Right atrium auricular region (tissue), 2 donors: ENCODE data around the gene ANAPC10. TPM values are rescaled to one million over a fixed set of nuclear protein-coding genes. Genes with fewer than 3 reads are reported as not detected.

Experiments
- DNase-seq: peaks from one replicate; pipeline ENCODE4 v3.0.0-alpha.2; 2019; ENCODE audit warnings: low spot score
- H3K27ac ChIP-seq, 2 donors: fragments of 200-600 bp; sonication (generic); 1 replicate in 1 of 2; 2 replicates in 1 of 2; pipeline ENCODE4 v1.5.1; 2016 to 2019
- H3K27me3 ChIP-seq, 2 donors: fragments of 200-600 bp; sonication (generic); one replicate each; pipeline versions ENCODE4 v1.5.1 to v1.6.0; 2017 to 2019
- H3K36me3 ChIP-seq: fragments of 200-600 bp; sonication (generic); one replicate; pipeline ENCODE4 v1.5.1; 2016
- H3K4me1 ChIP-seq, 2 donors: fragments of 200-600 bp; sonication (generic); one replicate each; pipeline versions ENCODE4 v1.5.1 to v1.6.0; 2017 to 2019
- H3K4me3 ChIP-seq, 2 donors: fragments of 200-600 bp; sonication (generic); 1 replicate in 1 of 2; 2 replicates in 1 of 2; pipeline ENCODE4 v1.5.1; 2017 to 2019; ENCODE audit warnings: mild to moderate bottlenecking in 1 of 2, moderate library complexity in 1 of 2
- H3K9me3 ChIP-seq, 2 donors: fragments of 200-600 bp; sonication (generic); one replicate each; pipeline ENCODE4 v1.5.1; 2019
- total RNA-seq, 2 donors: library from RNA; depleted of rRNA; stranded (reverse); fragments of >200 nt; gene quantifications; one replicate each; pipeline ENCODE4 v1.1.0, GENCODE V29; 2016
- TF ChIP-seq, protein P1 (sequence below), 2 donors: fragments of 200-600 bp; sonication (generic); IDR thresholded peaks; one replicate each; pipeline ENCODE4 v1.5.1; 2019; ENCODE audit warnings: antibody characterized with exemption in 2 of 2

Gene ANAPC10
- total RNA-seq, 2 donors from 2014 or later: 15.4 to 20.3 TPM

DNA sequence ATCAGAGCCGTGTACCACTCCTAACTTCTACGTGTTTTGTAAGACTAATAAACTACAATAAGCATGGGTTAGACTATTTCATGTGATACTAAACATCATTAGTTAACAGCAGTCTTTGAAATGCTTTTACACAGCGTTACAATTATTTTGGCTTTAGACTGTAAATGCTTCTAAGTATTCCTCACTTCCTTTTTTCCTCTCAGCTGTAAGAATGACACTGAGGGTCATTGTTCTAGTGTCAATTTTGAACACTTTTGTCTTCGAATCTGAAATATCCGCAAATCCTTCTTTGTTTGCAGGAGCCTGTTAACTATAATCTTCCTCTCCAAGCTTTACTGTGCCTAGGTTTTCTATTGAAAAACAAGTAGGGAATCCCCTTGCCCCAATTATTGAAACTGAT is 1.7 kb upstream of the ANAPC10 start:
- peaks cover 6% of the 10 kb centered on the region for H3K36me3 ChIP-seq
- peaks cover 0 to 24% of the 10 kb centered on the region in 2 donors for H3K4me1 ChIP-seq
- H3K9me3 ChIP-seq: no peaks in the 10 kb centered on the region
- DNase-seq: no peak
- TF ChIP-seq, protein P1, sequence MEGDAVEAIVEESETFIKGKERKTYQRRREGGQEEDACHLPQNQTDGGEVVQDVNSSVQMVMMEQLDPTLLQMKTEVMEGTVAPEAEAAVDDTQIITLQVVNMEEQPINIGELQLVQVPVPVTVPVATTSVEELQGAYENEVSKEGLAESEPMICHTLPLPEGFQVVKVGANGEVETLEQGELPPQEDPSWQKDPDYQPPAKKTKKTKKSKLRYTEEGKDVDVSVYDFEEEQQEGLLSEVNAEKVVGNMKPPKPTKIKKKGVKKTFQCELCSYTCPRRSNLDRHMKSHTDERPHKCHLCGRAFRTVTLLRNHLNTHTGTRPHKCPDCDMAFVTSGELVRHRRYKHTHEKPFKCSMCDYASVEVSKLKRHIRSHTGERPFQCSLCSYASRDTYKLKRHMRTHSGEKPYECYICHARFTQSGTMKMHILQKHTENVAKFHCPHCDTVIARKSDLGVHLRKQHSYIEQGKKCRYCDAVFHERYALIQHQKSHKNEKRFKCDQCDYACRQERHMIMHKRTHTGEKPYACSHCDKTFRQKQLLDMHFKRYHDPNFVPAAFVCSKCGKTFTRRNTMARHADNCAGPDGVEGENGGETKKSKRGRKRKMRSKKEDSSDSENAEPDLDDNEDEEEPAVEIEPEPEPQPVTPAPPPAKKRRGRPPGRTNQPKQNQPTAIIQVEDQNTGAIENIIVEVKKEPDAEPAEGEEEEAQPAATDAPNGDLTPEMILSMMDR (IDR thresholded peaks at IDR 0.05): no peak
- no peak overlapping the region for H3K27ac ChIP-seq
- H3K27me3 ChIP-seq: no peaks in the 10 kb centered on the region
- H3K4me3 ChIP-seq: peak overlapping the region in 1 of 2 donors; percentile 58

DNA sequence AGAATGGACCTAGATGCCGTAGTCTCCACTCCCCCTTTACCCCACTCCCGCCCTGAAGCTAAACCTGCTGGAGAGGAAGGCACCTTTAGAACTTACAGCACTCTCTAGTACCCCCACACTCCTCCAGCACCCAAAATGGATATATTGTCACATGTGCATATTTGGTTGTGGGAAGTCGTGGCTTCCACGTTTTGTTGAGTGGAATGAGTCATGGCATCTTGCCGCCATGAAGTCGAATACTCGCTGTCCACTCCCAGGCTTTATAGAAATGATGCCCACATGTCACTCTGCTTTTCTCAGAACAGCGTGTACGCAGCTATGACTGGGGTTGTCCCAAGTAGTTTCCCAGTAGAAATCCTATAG is 660 bp upstream of the ANAPC10 start:
- no peak for DNase-seq
- Histone ChIP-seq H3K27me3 (no peaks in the 10 kb centered on the region), H3K27ac (peak overlapping the region; percentile 88 to 89), H3K4me3 (peak overlapping the region; percentile 58 to 73), H3K9me3 (peaks cover 0 to 6% of the 10 kb centered on the region in 2 donors), H3K36me3 (peaks cover 16% of the 10 kb centered on the region), H3K4me1 (peaks cover 0 to 24% of the 10 kb centered on the region in 2 donors)
- TF ChIP-seq, protein P1 (IDR thresholded peaks at IDR 0.05): no peak

DNA sequence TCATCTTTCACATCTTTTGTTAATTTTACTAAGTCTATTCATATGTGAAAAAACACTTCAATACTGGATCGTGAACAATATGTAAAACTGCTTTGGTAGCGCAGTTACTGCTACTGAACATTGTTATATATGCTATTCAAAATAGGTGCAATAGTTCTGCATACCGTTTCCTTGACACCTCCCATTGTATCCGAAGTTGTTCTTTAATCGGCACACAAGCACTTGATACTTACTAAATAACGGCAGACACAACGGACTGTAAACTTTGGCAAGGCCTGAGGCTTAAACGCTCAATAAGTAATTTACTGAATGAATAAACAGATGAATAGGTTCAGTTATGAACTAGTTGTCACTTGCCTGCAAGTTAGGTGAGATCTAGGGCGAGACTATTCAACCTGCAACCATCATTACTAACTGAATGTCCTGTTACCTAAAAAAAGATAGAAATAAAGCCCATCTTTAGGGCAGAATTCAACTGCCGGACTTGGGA is 620 bp downstream of the ANAPC10 start:
- TF ChIP-seq, protein P1 (IDR thresholded peaks at IDR 0.05): no peak

DNA sequence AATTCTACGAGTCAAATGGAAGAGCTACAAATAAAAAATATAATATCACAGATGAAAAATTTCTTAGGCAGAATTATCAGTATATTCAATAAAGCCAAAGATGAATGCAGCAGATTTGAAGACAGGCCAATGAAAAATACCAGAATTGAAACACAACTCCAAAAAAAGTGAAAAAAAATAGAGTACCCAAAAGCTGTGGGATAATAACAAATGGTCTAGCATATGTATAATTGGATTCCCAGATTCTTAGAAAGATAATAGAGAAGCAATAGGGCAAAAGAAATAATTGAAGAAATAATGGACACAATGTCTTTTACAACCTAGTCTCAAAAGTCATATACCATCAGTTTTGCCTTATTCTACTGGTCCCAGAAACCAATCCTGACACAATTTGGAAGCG is 4.4 kb downstream of the ANAPC10 start:
- H3K36me3 ChIP-seq: peaks cover 43% of the 10 kb centered on the region
- H3K27me3 ChIP-seq: no peaks in the 10 kb centered on the region
- H3K4me3 ChIP-seq: no peak overlapping the region
- peaks cover 0 to 11% of the 10 kb centered on the region in 2 donors for H3K4me1 ChIP-seq
- H3K9me3 ChIP-seq: peaks cover 0 to 9% of the 10 kb centered on the region in 2 donors
- TF ChIP-seq, protein P1 (IDR thresholded peaks at IDR 0.05): no peak
- H3K27ac ChIP-seq: no peak overlapping the region
- DNase-seq: no peak

More for the DNA sequence above, 620 bp downstream of the ANAPC10 start:
- DNase-seq: no peak
- no peaks in the 10 kb centered on the region for H3K27me3 ChIP-seq
- peak overlapping the region; percentile 58 to 73 for H3K4me3 ChIP-seq
- peaks cover 29% of the 10 kb centered on the region for H3K36me3 ChIP-seq
- peaks cover 0 to 9% of the 10 kb centered on the region in 2 donors for H3K9me3 ChIP-seq
- H3K27ac ChIP-seq: peak overlapping the region; percentile 88 to 89
- H3K4me1 ChIP-seq: peaks cover 0 to 24% of the 10 kb centered on the region in 2 donors

DNA sequence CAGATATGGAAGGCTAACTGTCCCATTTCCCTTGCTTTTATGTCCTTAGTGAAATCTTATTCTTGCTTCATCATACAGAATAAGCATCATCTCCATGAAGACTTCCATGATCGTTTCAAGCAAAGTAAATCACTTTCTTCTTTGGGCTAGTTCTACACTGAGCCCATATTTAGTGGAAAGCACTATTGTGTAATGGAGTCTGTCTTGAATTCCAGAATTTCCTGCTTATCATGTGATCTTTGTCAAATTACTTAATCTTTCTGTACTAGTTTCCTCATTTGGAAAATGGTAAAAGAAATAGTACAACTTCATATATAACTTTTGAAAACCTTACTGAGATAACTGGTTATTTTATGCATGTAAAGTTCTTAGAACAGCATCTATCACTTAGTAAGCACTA is 7.6 kb downstream of the ANAPC10 start:
- Histone ChIP-seq H3K27me3 (no peaks in the 10 kb centered on the region), H3K4me3 (no peak overlapping the region), H3K9me3 (peaks cover 0 to 9% of the 10 kb centered on the region in 2 donors), H3K27ac (no peak overlapping the region), H3K4me1 (no peaks in the 10 kb centered on the region), H3K36me3 (peaks cover 43% of the 10 kb centered on the region)
- TF ChIP-seq, protein P1 (IDR thresholded peaks at IDR 0.05): no peak
- DNase-seq: no peak
